ENCODE measurements around the gene MAN2B2.

- TF ChIP-seq CTCF (IDR thresholded peaks at IDR 0.05) (no peak), POLR2AphosphoS5 (IDR thresholded peaks at IDR 0.05; ENCODE audit: low read depth, low read length) (no peak), SIN3A (IDR thresholded peaks at IDR 0.05; ENCODE audit: borderline replicate concordance, insufficient read depth, low read depth, low read length) (no peak)
Measured at GRCh38 chr4:6555519-6555918, 19.5 kb upstream of the MAN2B2 start.

Data from Panc1 (cell line).